ENCODE results near the gene SPPL2B. TPM values are rescaled to one million over a fixed set of nuclear protein-coding genes. Genes with fewer than 3 reads are reported as not detected.
"Not testable (repeated sequence)": the region's sequence is repeated elsewhere in the genome, so short reads cannot be mapped to it uniquely, and the experiment has no call there.

SPPL2B gene
- total RNA-seq, 2 experiments from 2014 or later, result 69.9 to 96.6 TPM

DNA sequence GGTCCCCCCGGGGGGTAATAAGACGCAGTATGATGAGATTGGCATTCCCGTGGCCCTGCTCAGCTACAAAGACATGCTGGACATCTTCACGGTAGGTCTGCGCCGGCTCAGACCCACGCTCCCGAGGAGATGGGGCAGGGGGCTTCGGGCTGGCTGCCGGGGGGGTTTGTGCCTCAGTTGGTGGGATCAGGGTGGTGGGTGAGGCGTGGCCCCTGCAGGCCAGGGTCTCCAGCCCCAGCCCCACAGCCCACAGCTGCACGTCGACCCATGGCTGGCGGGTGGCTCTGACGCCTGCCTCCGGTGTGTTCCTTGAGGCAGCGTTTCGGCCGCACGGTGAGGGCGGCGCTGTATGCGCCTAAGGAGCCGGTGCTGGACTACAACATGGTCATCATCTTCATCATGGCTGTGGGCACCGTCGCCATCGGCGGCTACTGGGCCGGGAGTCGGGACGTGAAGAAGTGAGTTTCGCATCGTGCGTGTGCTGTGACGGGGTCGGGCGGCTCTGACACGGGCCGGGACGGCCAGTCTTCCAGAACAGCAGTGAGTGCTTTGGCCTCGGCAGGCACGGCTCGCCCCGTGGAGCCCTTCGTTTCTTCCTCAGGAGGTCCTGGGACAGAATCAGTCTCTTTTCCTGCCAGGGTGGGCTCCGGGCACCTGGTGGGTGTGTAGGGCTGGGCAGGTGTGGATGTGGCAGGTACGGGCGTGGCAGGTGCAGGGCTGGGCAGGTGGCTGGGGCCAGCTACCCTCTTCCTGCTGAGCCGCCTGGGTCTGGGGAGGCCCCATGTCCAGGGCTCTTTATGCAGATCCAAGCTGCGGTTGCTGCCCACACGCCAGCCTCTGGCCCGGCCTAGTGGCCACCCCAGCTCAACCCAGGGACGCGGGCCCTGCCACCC lies 10.5 kb downstream of the SPPL2B start:
- Mint-ChIP-seq H3K27me3 (no peaks in the 10 kb centered on the region), H3K4me3 (no peak overlapping the region), H3K27ac (no peak overlapping the region), H3K9me3 (peaks cover 8% of the 10 kb centered on the region), H3K4me1 (peaks cover 4% of the 10 kb centered on the region), H3K36me3 (ENCODE audit: low read depth) (peaks cover 12% of the 10 kb centered on the region)
- CTCF ChIA-PET, result no interaction called here
- POLR2A ChIA-PET, result no interaction called here
- no peak for DNase-seq

DNA sequence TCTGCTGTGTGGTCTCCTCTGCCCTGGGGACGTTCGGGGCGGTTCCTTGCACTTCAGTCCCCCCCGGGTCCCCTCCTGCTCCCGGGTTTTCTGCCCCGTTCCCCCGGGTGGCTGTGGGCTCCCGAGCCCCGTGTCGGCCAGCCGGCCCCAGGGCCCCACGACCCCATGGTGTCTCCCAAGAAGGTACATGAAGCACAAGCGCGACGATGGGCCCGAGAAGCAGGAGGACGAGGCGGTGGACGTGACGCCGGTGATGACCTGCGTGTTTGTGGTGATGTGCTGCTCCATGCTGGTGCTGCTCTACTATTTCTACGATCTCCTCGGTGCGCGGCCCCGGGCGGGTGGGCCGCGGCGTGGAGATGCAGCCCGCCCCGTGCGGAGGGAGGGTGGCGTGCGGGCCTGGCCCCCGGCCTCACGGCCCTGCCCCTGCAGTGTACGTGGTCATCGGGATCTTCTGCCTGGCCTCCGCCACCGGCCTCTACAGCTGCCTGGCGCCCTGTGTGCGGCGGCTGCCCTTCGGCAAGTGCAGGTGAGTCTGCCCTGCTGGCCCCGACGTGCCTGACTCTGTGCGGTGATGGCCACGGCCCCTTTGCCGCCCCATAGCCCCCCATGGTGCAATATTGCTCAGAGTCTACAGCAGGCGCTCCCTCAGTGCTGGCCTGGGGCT lies 11.3 kb downstream of the SPPL2B start:
- peaks cover 12% of the 10 kb centered on the region for H3K36me3 Mint-ChIP-seq (ENCODE audit: low read depth)
- ChIA-PET CTCF (no interaction called here), POLR2A (no interaction called here)
- no peak for DNase-seq
- no peak overlapping the region for H3K4me3 Mint-ChIP-seq
- no peak overlapping the region for H3K27ac Mint-ChIP-seq
- no peaks in the 10 kb centered on the region for H3K27me3 Mint-ChIP-seq
- peaks cover 4% of the 10 kb centered on the region for H3K4me1 Mint-ChIP-seq
- H3K9me3 Mint-ChIP-seq, result peaks cover 8% of the 10 kb centered on the region

DNA sequence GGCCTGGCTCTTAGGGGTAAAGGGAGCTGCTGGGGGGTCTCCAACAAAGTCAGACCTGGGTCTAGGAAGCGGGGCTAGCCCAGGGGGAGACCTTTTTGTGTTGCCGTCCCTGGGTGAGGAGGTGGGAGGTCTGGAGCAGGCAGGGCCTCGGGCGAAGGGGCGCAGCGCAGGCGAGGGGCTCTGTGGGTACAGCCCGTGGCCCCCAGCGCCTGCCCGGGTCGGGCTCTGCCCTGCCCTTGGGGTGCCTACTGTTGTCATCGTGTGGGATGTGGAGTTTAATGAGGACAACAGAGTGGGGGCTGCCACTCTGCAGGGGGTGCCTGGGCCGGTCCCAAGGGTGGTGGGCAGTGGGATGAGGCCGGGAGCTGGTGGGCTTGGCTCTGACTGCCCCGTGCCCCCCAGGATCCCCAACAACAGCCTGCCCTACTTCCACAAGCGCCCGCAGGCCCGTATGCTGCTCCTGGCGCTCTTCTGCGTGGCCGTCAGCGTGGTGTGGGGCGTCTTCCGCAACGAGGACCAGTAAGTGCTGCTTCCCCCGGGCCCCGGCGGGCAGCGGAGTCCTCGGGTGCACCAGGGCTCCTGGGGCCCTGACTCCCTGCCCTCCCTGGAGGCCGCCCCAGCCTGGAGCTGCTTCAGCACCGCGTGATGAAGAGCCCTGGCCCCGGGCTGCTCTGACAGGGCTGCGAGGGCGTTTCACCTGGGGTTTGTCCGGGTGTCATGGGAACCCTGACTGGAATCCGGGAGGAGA lies 12.2 kb downstream of the SPPL2B start:
- peaks cover 7% of the 10 kb centered on the region for H3K9me3 Mint-ChIP-seq
- H3K36me3 Mint-ChIP-seq (ENCODE audit: low read depth), result peaks cover 11% of the 10 kb centered on the region
- H3K27me3 Mint-ChIP-seq, result no peaks in the 10 kb centered on the region
- no peak for DNase-seq
- no peak overlapping the region for H3K4me3 Mint-ChIP-seq
- H3K27ac Mint-ChIP-seq, result no peak overlapping the region
- CTCF ChIA-PET, result no interaction called here
- POLR2A ChIA-PET, result no interaction called here
- peaks cover 3% of the 10 kb centered on the region for H3K4me1 Mint-ChIP-seq

DNA sequence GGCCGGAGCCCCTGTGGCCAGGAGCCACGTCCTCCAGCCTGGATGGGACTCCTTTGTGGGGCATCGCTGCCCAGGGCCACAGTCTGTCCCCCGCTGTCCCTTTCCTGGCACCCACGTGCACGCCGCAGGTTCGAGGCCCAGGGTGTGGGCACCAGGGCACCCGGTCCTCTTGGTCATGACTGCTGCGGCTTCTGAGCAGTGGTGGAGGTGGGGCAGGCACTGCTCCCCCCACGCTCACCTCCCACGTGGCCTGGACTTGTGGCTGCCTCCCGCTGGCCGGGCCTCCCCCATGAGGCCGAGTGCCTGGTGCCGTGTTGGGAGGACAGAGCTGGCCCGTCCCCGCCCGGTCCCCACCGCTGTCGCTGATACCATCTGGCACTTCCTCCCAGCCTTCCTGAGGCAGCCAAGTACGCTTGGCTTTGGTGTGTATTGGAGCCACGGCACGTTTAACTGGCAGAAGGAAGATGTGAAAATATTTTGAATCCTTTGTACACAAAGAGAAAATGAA lies 12.8 kb downstream of the SPPL2B start:
- H3K4me1 Mint-ChIP-seq, result peaks cover under 1% of the 10 kb centered on the region
- H3K36me3 Mint-ChIP-seq (ENCODE audit: low read depth), result peaks cover 8% of the 10 kb centered on the region
- H3K27me3 Mint-ChIP-seq, result no peaks in the 10 kb centered on the region
- peaks cover under 1% of the 10 kb centered on the region for H3K9me3 Mint-ChIP-seq
- ChIA-PET POLR2A (no interaction called here), CTCF (no interaction called here)
- no peak for DNase-seq
- no peak overlapping the region for H3K27ac Mint-ChIP-seq
- no peak overlapping the region for H3K4me3 Mint-ChIP-seq

DNA sequence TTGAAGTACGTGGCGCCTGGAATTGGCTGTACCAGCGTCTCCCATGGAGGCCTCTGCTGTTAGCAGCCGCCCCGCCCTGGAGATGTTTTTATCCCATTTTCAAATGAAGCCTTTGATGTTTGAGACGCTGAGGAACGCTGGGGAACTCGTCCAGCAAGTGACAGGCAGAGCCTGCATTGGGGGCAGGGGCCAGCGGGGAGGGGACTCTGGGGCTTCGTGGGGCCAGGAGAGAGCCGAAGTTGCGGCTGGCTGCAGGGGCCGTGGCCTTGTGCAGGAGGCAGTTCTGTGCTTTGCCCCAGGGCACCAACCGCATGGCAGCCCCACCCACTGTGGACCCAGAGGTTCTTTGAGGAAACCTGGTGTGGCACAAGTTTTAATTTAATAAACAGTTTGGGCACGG lies 13.5 kb downstream of the SPPL2B start:
- H3K27ac Mint-ChIP-seq, result no peak overlapping the region
- no peaks in the 10 kb centered on the region for H3K4me1 Mint-ChIP-seq
- H3K4me3 Mint-ChIP-seq, result no peak overlapping the region

DNA sequence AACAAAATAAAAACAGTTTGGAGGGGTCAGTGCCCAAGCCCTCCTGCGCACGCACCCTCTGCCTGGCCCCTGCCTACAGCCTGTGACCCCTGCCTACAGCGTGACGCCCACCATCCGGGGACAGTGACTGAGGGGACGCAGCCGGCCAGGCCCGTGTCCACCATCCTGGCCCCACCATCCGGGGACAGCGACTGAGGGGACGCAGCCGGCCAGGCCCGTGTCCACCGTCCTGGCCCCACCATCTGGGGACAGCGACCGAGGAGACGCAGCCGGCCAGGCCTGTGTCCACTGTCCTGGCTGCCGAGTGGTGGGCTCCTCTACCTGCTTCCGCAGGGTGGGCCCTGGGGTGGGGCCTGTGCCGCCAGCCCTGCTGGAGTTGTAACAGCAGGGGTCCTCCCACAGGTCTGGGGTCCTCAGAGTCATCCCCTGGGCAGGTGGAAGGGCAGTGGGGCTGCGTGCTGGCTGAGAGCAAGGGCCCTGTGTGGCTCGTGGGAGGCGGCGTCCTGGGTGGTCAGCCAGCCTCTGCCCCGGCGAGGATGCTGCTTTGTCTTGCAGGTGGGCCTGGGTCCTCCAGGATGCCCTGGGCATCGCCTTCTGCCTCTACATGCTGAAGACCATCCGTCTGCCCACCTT lies 14.3 kb downstream of the SPPL2B start:
- Mint-ChIP-seq H3K4me3 (no peak overlapping the region), H3K9me3 (no peaks in the 10 kb centered on the region), H3K4me1 (no peaks in the 10 kb centered on the region), H3K27me3 (no peaks in the 10 kb centered on the region), H3K36me3 (ENCODE audit: low read depth) (peaks cover 5% of the 10 kb centered on the region), H3K27ac (no peak overlapping the region)
- DNase-seq, result no peak
- CTCF ChIA-PET, result no interaction called here
- POLR2A ChIA-PET, result no interaction called here

More for the DNA sequence above, 13.5 kb downstream of the SPPL2B start:
- H3K9me3 Mint-ChIP-seq, result no peaks in the 10 kb centered on the region
- ChIA-PET CTCF (no interaction called here), POLR2A (no interaction called here)
- DNase-seq, result no peak
- no peaks in the 10 kb centered on the region for H3K27me3 Mint-ChIP-seq
- H3K36me3 Mint-ChIP-seq (ENCODE audit: low read depth), result peaks cover 7% of the 10 kb centered on the region

DNA sequence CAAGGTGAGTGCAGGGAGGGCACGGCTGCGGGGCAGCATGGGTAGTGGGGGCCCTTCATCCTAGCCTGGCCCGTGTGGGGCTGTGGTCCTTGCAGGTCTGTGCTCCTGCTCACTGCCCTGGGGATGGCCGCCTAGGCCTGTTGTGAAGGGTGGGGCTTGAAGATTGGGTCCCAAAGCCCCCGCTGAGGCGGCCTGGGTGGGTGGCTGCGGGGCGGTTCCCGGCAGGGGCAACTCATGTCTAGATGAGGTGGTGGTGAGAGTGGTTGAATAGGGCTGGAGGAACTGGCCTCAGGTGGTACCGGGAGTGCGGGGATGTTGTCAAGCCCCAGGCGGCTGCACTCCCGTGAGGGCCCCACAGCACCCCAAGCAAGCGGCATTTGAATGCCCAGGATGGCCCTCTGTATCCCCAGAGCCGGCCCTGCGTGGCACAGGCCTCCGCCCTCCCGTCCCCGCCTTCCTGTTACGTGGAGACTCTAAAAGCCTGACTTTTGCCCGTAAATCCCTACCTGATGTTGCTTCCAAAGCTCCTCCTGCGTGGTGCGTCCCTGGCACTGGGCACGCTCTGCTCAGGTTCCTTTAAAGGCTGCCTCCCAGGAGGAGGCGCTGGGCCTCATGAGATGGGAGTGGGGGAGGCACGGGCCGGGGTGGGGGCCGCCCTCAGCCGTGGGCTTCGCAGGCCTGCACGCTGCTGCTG lies 15.0 kb downstream of the SPPL2B start:
- no peaks in the 10 kb centered on the region for H3K27me3 Mint-ChIP-seq
- peaks cover 3% of the 10 kb centered on the region for H3K36me3 Mint-ChIP-seq (ENCODE audit: low read depth)
- DNase-seq, result no peak
- no peak overlapping the region for H3K4me3 Mint-ChIP-seq
- ChIA-PET POLR2A (no interaction called here), CTCF (no interaction called here)
- H3K4me1 Mint-ChIP-seq, result no peaks in the 10 kb centered on the region
- H3K27ac Mint-ChIP-seq, result no peak overlapping the region
- H3K9me3 Mint-ChIP-seq, result no peaks in the 10 kb centered on the region

DNA sequence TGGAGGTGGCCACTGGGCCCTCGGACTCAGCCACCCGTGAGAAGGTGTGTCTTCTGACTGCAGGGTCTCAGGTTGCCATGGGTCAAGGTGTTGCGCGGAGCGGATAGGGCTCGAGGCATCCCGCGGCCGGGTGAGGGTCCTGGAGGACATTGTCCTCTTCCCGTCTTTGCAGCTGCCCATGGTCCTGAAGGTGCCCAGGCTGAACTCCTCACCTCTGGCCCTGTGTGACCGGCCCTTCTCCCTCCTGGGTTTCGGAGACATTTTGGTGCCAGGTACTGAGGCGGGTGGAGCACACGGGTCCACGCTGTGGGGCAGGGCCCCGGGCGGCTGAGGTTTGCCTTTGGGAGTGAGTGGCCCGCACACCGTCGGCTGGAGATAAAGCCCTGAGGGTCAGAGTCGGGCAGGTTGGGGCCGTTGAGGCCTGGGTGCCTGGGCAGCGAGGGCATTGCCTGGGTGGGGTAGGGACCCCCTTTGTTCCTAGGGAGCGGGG lies 15.9 kb downstream of the SPPL2B start:
- Mint-ChIP-seq H3K9me3 (no peaks in the 10 kb centered on the region), H3K4me1 (no peaks in the 10 kb centered on the region), H3K27me3 (no peaks in the 10 kb centered on the region), H3K27ac (no peak overlapping the region), H3K36me3 (ENCODE audit: low read depth) (peaks cover 3% of the 10 kb centered on the region), H3K4me3 (no peak overlapping the region)
- CTCF ChIA-PET, result no interaction called here
- DNase-seq, result no peak
- POLR2A ChIA-PET, result no interaction called here

DNA sequence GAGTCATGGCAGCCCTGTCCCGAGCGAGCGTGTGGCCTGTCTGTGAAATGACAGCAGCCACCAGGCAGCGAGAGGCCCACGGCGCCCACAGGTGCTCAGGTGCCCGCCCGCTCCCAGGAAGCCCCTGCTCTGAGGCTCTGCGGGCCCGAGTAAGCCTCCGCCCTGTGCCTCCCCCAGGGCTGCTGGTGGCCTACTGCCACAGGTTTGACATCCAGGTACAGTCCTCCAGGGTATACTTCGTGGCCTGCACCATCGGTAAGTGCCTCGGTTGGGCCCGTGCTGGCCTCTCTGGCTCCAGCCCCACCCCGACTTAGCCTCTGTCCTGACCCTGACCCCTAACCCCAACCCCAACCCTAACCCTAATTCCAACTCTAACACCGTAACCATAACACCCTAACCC lies 16.6 kb downstream of the SPPL2B start:
- ChIA-PET POLR2A (no interaction called here), CTCF (no interaction called here)
- H3K27ac Mint-ChIP-seq, result no peak overlapping the region

DNA sequence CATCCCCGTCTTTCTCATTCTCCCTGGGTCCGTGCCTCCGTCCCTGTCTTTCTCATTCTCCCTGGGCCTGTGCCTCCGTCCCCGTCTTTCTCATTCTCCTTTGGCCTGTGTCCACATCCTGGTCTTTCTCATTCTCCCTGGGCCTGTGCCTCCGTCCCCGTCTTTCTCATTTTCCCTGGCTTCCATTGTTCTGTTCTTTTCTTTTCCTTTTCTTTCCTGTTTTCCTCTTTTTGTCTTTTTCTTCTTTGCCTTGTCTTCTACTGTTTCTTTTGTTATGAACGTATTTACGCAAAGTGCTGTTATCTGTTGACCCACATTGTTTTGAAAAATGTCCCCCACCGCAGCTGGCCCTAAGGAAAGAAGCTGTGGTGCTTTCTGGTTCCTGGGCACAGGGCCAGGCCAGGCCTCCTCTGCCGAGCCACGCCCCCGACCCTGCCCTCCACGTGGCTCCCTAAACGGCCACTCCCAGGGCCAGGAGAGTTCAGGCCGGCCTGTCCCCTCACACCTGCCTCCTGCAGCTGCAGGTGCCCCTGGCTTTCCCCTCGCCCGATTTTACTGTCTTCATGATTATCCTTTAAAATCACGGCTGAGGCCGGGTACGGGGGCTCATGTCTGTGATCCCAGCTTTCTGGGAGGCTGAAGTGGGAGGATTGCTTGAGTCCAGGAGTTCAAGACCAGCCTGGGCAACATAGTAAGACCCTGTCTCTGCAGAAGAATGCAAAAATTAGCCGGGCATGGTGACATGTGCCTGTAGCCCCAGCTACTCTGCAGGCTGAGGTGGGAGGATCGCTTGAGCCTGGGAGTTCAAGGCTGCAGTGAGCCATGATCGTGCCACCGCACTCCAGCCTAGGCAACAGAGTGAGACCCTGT lies 17.5 kb downstream of the SPPL2B start:
- H3K4me1 Mint-ChIP-seq, result no peaks in the 10 kb centered on the region
- H3K4me3 Mint-ChIP-seq, result no peak overlapping the region
- peak overlapping the region; percentile 34 for H3K27ac Mint-ChIP-seq
- no peak for DNase-seq
- ChIA-PET CTCF (no interaction called here), POLR2A (no interaction called here)
- H3K36me3 Mint-ChIP-seq (ENCODE audit: low read depth), result peaks cover 3% of the 10 kb centered on the region
- H3K9me3 Mint-ChIP-seq, result no peaks in the 10 kb centered on the region
- H3K27me3 Mint-ChIP-seq, result no peaks in the 10 kb centered on the region

More for the DNA sequence above, 16.6 kb downstream of the SPPL2B start:
- Mint-ChIP-seq H3K36me3 (ENCODE audit: low read depth) (peaks cover 3% of the 10 kb centered on the region), H3K27me3 (no peaks in the 10 kb centered on the region), H3K4me1 (no peaks in the 10 kb centered on the region), H3K4me3 (no peak overlapping the region), H3K9me3 (no peaks in the 10 kb centered on the region)
- no peak for DNase-seq

DNA sequence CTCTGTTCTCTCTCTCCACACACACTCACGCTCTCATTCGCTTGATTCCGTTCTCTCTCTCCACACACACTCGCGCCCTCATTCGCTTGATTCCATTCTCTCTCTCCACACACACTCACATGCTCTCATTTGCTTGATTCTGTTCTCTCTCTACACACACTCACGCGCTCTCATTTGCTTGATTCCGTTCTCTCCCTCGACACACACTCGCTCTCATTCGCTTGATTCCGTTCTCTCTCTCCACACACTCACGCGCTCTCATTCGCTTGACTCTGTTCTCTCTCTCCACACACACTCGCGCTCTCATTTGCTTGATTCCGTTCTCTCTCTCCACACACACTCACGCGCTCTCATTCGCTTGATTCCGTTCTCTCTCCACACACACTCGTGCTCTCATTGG lies 21.3 kb downstream of the SPPL2B start:
- H3K4me3 Mint-ChIP-seq; POLR2A ChIA-PET; H3K27ac Mint-ChIP-seq; H3K4me1 Mint-ChIP-seq; H3K27me3 Mint-ChIP-seq; H3K9me3 Mint-ChIP-seq; DNase-seq; H3K36me3 Mint-ChIP-seq (ENCODE audit: low read depth); CTCF ChIA-PET: not testable (repeated sequence)

DNA sequence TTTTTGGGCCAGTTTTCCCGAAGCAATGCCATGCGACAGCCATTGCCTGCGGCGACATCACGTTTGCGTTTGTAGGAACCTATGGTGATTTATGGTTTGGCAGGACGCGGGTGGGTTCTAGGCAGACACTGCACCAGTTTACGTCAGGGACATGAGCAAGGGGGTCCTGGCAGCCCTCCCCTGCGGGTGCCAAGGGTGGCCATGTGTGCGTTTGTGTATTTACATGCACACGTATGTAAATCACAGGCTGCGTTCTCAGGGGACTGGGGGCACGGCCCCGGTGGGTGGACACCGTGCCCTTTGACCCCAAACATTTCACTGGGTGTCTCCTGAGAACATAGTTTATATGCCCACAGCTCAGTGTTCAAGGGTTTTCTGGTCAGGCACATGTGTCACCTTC lies 22.2 kb downstream of the SPPL2B start:
- CTCF ChIA-PET, result no interaction called here
- Mint-ChIP-seq H3K4me1 (no peaks in the 10 kb centered on the region), H3K4me3 (no peak overlapping the region), H3K36me3 (ENCODE audit: low read depth) (peaks cover 3% of the 10 kb centered on the region), H3K9me3 (no peaks in the 10 kb centered on the region), H3K27me3 (no peaks in the 10 kb centered on the region), H3K27ac (no peak overlapping the region)
- no peak for DNase-seq
- POLR2A ChIA-PET, result no interaction called here
